OCI-LY1 (cell line): ENCODE measurements around the gene HPSE2.

ENCODE experiments used
- CTCF ChIP-seq: fragments of 200-600 bp; sonication (generic), shearing (Covaris generic); IDR thresholded peaks from 2 replicates; pipeline ENCODE4 v1.5.1; 2017; ENCODE audit warnings: mild to moderate bottlenecking, antibody characterized with exemption, low read length, moderate library complexity, mixed read lengths
- EZH2 ChIP-seq: fragments of 200-600 bp; sonication (generic), shearing (Covaris generic); IDR thresholded peaks from 2 replicates; pipeline ENCODE4 v1.8.0; 2017; ENCODE audit warnings: borderline replicate concordance, mixed run types, mild to moderate bottlenecking, antibody characterized with exemption, low read length, moderate library complexity, mixed read lengths

- TF ChIP-seq EZH2 (no peak), CTCF (no peak)
Measured at GRCh38 chr10:98567391-98568133, 668.1 kb downstream of the HPSE2 start.
